ENCODE results near the gene NIT2. TPM values are rescaled to one million over a fixed set of nuclear protein-coding genes. Genes with fewer than 3 reads are reported as not detected.

Gene NIT2
- total RNA-seq, 1 donor from 2014 or later: 11.0 TPM

DNA sequence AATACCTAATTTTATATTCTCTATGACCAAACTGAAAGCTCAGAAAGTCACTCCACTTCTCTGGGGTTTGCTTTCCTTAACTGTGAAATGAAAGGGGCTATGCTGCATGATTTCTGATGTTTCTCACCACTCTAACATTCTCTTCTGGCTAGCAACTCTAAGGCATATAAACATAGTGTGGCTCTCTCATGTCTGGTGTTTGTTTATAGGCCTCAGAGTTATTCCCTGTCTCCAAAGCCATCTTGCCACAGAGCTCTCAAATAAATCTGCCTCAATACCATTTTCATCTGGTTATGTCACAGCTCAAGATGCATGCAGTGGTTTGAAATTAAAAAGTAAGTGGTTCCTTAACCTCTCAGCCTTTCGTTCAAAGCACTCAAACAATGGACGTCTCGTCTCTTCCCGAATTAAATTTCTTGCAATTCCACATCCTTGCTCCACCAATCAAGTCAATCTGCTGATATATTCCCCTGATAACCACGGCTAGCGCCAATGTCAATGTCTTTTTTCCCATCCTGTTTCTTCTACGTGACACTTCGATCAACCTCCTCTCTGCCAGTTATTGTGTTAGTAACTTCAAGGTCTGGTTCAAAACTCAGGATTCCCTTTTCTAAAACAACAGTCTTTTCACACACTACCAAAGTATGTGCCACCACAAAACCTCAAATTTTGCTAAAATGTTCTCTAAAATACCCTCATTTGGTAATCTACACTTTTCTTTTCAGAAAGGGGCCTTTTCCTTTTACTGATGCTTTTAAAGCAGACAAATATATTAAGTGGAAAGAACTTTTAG lies 50.4 kb downstream of the NIT2 start:
- Histone ChIP-seq H3K4me3 (ENCODE audit: low read length in 3 of 3) (no peak overlapping the region), H3K9ac (ENCODE audit: low read depth in 1 of 3, low read length in 3 of 3) (no peak overlapping the region), H3K27ac (ENCODE audit: low read depth, low read length) (no peak overlapping the region), H3K36me3 (ENCODE audit: control insufficient read depth in 3 of 3, insufficient read depth in 3 of 3, low read length in 3 of 3) (peaks cover 14 to 46% (median 40%) of the 10 kb centered on the region in 3 donors), H3K4me1 (ENCODE audit: control insufficient read depth in 3 of 3, insufficient read depth in 3 of 3, low read length in 3 of 3) (no peaks in the 10 kb centered on the region), H3K27me3 (ENCODE audit: control insufficient read depth in 3 of 3, insufficient read depth in 3 of 3, low read length in 3 of 3) (no peaks in the 10 kb centered on the region), H3K9me3 (ENCODE audit: control insufficient read depth in 3 of 3, low read length in 3 of 3) (no peaks in the 10 kb centered on the region)

- H3K9ac ChIP-seq (ENCODE audit: low read depth in 1 of 3, low read length in 3 of 3): no peak overlapping the region
- H3K27ac ChIP-seq (ENCODE audit: low read depth, low read length): no peak overlapping the region
- H3K4me3 ChIP-seq (ENCODE audit: low read length in 3 of 3): no peak overlapping the region
- H3K9me3 ChIP-seq (ENCODE audit: control insufficient read depth in 3 of 3, low read length in 3 of 3): no peaks in the 10 kb centered on the region
- no peaks in the 10 kb centered on the region for H3K27me3 ChIP-seq (ENCODE audit: control insufficient read depth in 3 of 3, insufficient read depth in 3 of 3, low read length in 3 of 3)
- no peaks in the 10 kb centered on the region for H3K4me1 ChIP-seq (ENCODE audit: control insufficient read depth in 3 of 3, insufficient read depth in 3 of 3, low read length in 3 of 3)
- peaks cover 12 to 34% (median 32%) of the 10 kb centered on the region in 3 donors for H3K36me3 ChIP-seq (ENCODE audit: control insufficient read depth in 3 of 3, insufficient read depth in 3 of 3, low read length in 3 of 3)
These were observed 52.0 kb downstream of the NIT2 start for GRCh38 chr3:100386437-100387074.

- no peak overlapping the region for H3K9ac ChIP-seq (ENCODE audit: low read depth in 1 of 3, low read length in 3 of 3)
- H3K4me3 ChIP-seq (ENCODE audit: low read length in 3 of 3): no peak overlapping the region
- peaks cover 8 to 24% (median 19%) of the 10 kb centered on the region in 3 donors for H3K36me3 ChIP-seq (ENCODE audit: control insufficient read depth in 3 of 3, insufficient read depth in 3 of 3, low read length in 3 of 3)
- no peaks in the 10 kb centered on the region for H3K9me3 ChIP-seq (ENCODE audit: control insufficient read depth in 3 of 3, low read length in 3 of 3)
- H3K4me1 ChIP-seq (ENCODE audit: control insufficient read depth in 3 of 3, insufficient read depth in 3 of 3, low read length in 3 of 3): no peaks in the 10 kb centered on the region
- H3K27me3 ChIP-seq (ENCODE audit: control insufficient read depth in 3 of 3, insufficient read depth in 3 of 3, low read length in 3 of 3): no peaks in the 10 kb centered on the region
- no peak overlapping the region for H3K27ac ChIP-seq (ENCODE audit: low read depth, low read length)
These were observed 54.5 kb downstream of the NIT2 start for GRCh38 chr3:100389025-100389424.

DNA sequence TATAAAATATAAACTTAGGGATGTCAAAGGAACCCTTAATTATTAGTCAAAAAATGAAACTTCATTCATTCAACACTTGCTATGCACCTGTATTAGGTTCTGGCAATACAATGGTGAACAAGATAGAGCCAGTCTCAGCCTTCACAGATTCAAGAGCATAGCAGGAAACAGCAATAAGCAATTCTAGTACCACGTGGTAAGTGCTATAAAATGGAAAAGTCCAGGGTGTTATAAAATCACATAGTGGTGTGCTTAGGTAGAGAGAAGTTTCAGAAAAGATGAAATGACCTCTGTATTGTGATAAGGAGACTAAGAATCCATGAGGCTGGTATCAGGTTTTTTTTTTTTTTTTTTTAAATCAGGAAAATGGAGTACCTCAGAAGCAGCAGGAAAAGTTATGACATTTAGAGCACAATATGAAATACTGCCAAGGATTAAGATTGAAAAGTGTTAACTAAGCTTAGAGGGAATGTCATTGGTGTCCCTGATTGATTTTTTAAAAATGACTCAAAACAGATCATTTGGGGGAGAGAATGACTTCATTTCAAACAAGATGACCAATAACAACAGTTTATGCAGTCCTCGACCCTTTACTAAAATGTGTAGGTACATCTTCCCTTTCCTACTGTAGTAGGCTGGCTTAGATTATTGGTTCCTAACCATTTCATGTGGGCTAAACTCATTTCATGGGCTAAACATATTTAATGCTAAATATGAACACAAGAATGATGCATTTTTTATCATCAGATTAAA lies 61.3 kb downstream of the NIT2 start:
- Histone ChIP-seq H3K27ac (ENCODE audit: low read depth, low read length) (peak overlapping the region; percentile 49), H3K9me3 (ENCODE audit: control insufficient read depth in 3 of 3, low read length in 3 of 3) (no peaks in the 10 kb centered on the region), H3K36me3 (ENCODE audit: control insufficient read depth in 3 of 3, insufficient read depth in 3 of 3, low read length in 3 of 3) (no peaks in the 10 kb centered on the region), H3K4me1 (ENCODE audit: control insufficient read depth in 3 of 3, insufficient read depth in 3 of 3, low read length in 3 of 3) (peaks cover 16 to 26% (median 21%) of the 10 kb centered on the region in 3 donors), H3K27me3 (ENCODE audit: control insufficient read depth in 3 of 3, insufficient read depth in 3 of 3, low read length in 3 of 3) (no peaks in the 10 kb centered on the region), H3K9ac (ENCODE audit: low read depth in 1 of 3, low read length in 3 of 3) (no peak overlapping the region), H3K4me3 (ENCODE audit: low read length in 3 of 3) (no peak overlapping the region)

GRCh38 chr3:100396967-100397366 lies 62.4 kb downstream of the NIT2 start:
- Histone ChIP-seq H3K9me3 (ENCODE audit: control insufficient read depth in 3 of 3, low read length in 3 of 3) (no peaks in the 10 kb centered on the region), H3K9ac (ENCODE audit: low read depth in 1 of 3, low read length in 3 of 3) (no peak overlapping the region), H3K27ac (ENCODE audit: low read depth, low read length) (peak overlapping the region; percentile 49), H3K27me3 (ENCODE audit: control insufficient read depth in 3 of 3, insufficient read depth in 3 of 3, low read length in 3 of 3) (no peaks in the 10 kb centered on the region), H3K4me1 (ENCODE audit: control insufficient read depth in 3 of 3, insufficient read depth in 3 of 3, low read length in 3 of 3) (peaks cover 16 to 26% (median 21%) of the 10 kb centered on the region in 3 donors), H3K4me3 (ENCODE audit: low read length in 3 of 3) (no peak overlapping the region), H3K36me3 (ENCODE audit: control insufficient read depth in 3 of 3, insufficient read depth in 3 of 3, low read length in 3 of 3) (no peaks in the 10 kb centered on the region)

DNA sequence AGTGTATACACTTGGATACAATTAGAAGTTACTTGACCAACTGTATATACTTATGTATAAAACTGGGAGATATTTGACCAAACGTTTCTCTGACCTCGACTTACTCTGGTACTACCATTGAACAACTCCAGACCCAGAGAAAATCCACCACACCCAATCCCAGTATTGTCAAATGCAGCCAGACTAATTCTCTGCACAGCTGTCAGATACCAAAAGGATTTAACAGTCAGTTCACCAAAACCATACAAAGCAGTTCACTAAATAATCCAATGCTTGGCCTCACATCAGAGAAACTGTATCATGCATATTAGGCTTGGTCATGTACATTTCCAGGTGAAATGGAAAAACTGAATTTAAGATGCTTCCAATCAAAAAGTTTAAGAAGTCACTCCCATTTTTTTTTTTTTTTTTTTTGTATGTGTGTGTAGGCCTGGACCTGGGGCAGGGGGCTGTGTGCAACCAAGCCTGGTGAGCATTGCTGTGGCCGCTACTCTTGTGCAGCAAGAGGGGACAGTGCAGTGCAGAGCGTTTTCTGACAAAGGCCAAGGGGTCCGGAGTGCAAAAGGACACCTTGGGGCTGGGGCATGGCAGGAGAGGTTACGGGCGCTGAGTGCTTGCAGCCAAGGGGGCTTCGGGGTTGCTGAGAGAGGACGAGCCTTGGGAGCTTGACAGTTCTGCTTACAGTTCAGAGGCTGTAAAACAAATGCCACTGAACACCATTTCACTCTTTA lies 64.9 kb downstream of the NIT2 start:
- H3K27me3 ChIP-seq (ENCODE audit: control insufficient read depth in 3 of 3, insufficient read depth in 3 of 3, low read length in 3 of 3): no peaks in the 10 kb centered on the region
- no peaks in the 10 kb centered on the region for H3K36me3 ChIP-seq (ENCODE audit: control insufficient read depth in 3 of 3, insufficient read depth in 3 of 3, low read length in 3 of 3)
- H3K9me3 ChIP-seq (ENCODE audit: control insufficient read depth in 3 of 3, low read length in 3 of 3): no peaks in the 10 kb centered on the region
- peak overlapping the region; percentile 91 for H3K27ac ChIP-seq (ENCODE audit: low read depth, low read length)
- peak overlapping the region; percentile 88 to 100 (median 97) for H3K4me3 ChIP-seq (ENCODE audit: low read length in 3 of 3)
- H3K9ac ChIP-seq (ENCODE audit: low read depth in 1 of 3, low read length in 3 of 3): peak overlapping the region; percentile 94 to 99 (median 97)
- peaks cover 19 to 29% (median 26%) of the 10 kb centered on the region in 3 donors for H3K4me1 ChIP-seq (ENCODE audit: control insufficient read depth in 3 of 3, insufficient read depth in 3 of 3, low read length in 3 of 3)

DNA sequence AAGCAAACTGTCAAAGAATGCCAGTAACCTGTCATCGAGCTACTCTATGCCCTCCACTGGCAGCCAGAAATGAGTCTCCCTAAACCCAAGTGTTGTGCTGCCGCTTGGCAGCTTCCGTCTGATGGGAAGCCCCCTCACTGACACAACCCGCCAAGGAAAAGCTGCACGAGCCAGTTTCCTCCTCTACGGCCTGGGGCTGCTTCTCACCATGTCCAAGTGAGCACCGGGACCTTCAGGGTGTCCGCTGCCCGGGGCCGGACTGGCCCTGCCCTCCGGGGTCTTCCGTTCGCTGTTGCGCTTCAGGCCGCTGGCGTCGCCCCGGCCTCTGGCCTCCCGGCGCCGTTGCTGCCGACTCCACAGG lies 65.8 kb downstream of the NIT2 start:
- no peaks in the 10 kb centered on the region for H3K27me3 ChIP-seq (ENCODE audit: control insufficient read depth in 3 of 3, insufficient read depth in 3 of 3, low read length in 3 of 3)
- peak overlapping the region; percentile 94 to 99 (median 97) for H3K9ac ChIP-seq (ENCODE audit: low read depth in 1 of 3, low read length in 3 of 3)
- H3K4me3 ChIP-seq (ENCODE audit: low read length in 3 of 3): peak overlapping the region; percentile 88 to 100 (median 97)
- peak overlapping the region; percentile 91 for H3K27ac ChIP-seq (ENCODE audit: low read depth, low read length)
- peaks cover 19 to 29% (median 26%) of the 10 kb centered on the region in 3 donors for H3K4me1 ChIP-seq (ENCODE audit: control insufficient read depth in 3 of 3, insufficient read depth in 3 of 3, low read length in 3 of 3)
- no peaks in the 10 kb centered on the region for H3K36me3 ChIP-seq (ENCODE audit: control insufficient read depth in 3 of 3, insufficient read depth in 3 of 3, low read length in 3 of 3)
- no peaks in the 10 kb centered on the region for H3K9me3 ChIP-seq (ENCODE audit: control insufficient read depth in 3 of 3, low read length in 3 of 3)

- no peaks in the 10 kb centered on the region for H3K36me3 ChIP-seq (ENCODE audit: control insufficient read depth in 3 of 3, insufficient read depth in 3 of 3, low read length in 3 of 3)
- peaks cover 19 to 29% (median 26%) of the 10 kb centered on the region in 3 donors for H3K4me1 ChIP-seq (ENCODE audit: control insufficient read depth in 3 of 3, insufficient read depth in 3 of 3, low read length in 3 of 3)
These were observed 66.5 kb downstream of the NIT2 start, which contains the start of the genes LNP1 and TOMM70 for GRCh38 chr3:100400780-100401673. Gene LNP1, plus strand, starts transcription at chr3:100401539. Its CDS starts 28,191 bp downstream, at chr3:100429730. Gene TOMM70, minus strand, starts transcription at chr3:100401089. Its CDS starts 140 bp downstream, at chr3:100400949.

More at GRCh38 chr3:100400780-100401673, 66.5 kb downstream of the NIT2 start, which contains the start of the genes LNP1 and TOMM70:
- H3K27ac ChIP-seq (ENCODE audit: low read depth, low read length): peak within 1 kb of the TSS; percentile 91
- no peaks in the 10 kb centered on the region for H3K9me3 ChIP-seq (ENCODE audit: control insufficient read depth in 3 of 3, low read length in 3 of 3)
- peak within 1 kb of the TSS; percentile 94 to 99 (median 97) for H3K9ac ChIP-seq (ENCODE audit: low read depth in 1 of 3, low read length in 3 of 3)
- H3K4me3 ChIP-seq (ENCODE audit: low read length in 3 of 3): peak within 1 kb of the TSS; percentile 88 to 100 (median 97)
- H3K27me3 ChIP-seq (ENCODE audit: control insufficient read depth in 3 of 3, insufficient read depth in 3 of 3, low read length in 3 of 3): no peaks in the 10 kb centered on the region
